NCI-H774 (cell line): ENCODE results near the gene CMTM4.

ENCODE experiments used
- DNase-seq: peaks from one replicate; lab custom pipeline; 2025; lab: John Stamatoyannopoulos, UW

The CMTM4 gene

GRCh38 chr16:66566051-66566901 lies 130.3 kb downstream of the CMTM4 start, which contains the start of gene CMTM1:
TSS of gene CMTM1 (plus strand) at chr16:66566439. CDS start at chr16:66566514, 75 bp downstream.
- DNase-seq, result no peak
